GM19240 (cell line): ENCODE data around the gene RPRD2.
"Not testable (repeated sequence)": the region's sequence is repeated elsewhere in the genome, so short reads cannot be mapped to it uniquely, and the experiment has no call there.

Source experiments
- DNase-seq: peaks from one replicate; pipeline ENCODE4 v3.0.0; 2011; ENCODE audit warnings: low spot score; ENCODE audit not compliant: insufficient read length

Gene RPRD2

DNA sequence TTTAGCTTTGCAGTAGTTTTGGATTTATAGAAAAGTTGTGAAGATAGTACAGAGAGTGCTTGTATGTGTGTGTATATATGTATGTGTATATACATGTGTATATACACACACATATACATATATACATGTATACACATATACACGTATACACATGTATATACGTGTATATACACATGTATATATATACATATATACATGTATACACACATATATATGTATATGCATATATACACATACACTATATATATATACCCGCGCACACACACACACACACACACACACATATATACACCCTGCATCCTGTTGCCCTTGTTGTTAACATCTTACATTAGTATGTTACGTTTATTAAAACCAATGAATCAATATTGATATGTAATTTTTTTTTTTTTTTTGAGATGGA lies 24.3 kb downstream of the RPRD2 start:
- no peak for DNase-seq

DNA sequence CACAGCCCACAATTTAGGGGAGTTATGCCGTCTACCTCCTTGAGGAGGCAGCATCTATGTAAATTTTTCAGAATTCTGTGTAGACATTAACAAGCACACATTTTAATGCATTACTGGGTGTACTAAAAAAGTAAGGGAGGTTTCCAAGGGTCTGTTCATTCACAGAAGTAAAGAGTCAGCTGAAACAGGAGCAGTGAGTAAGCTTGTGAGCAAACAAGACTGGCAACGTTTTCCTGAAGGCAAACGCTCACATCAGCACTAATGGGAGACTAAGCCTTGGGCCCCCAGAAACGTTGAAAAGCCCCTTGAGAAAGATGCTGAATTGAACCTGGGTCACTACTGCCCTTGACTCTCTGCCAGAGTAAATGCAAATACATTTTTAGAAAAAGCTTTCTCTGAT lies 25.7 kb downstream of the RPRD2 start:
- DNase-seq: no peak

DNA sequence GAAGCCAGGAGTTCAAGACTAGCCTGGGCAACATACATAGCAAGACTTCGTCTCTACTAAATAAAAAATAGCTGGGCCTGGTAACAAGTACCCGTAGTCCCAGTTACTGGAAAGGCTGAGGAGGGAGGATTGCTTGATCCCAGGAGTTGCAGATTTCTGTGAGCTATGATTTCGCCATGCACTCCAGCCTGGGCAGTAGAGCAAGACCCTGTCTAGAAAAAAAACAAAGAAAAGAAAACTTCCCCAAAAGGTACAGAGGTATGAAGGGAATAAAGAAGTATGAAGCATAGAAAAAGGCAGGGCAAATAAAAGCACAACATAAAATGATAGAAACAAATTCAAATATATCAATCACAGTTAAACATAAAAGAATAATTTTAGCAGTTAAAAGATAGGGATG lies 28.7 kb downstream of the RPRD2 start:
- no peak for DNase-seq

DNA sequence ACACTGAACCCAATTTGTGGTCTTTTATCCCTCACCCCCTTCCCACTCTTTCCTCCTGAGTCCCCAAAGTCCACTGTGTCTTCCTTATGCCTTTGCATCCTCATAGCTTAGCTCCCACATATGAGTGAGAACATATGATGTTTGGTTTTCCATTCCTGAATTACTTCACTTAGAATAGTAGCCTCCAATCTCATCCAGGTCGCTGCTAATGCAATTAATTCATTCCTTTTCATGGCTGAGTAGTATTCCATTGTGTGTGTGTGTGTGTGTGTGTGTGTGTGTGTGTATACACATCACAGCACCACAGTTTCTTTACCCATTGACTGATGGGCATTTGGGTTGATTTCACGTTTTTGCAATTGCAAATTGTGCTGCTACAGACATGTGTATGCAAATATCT lies 31.2 kb downstream of the RPRD2 start:
- DNase-seq: not testable (repeated sequence)

DNA sequence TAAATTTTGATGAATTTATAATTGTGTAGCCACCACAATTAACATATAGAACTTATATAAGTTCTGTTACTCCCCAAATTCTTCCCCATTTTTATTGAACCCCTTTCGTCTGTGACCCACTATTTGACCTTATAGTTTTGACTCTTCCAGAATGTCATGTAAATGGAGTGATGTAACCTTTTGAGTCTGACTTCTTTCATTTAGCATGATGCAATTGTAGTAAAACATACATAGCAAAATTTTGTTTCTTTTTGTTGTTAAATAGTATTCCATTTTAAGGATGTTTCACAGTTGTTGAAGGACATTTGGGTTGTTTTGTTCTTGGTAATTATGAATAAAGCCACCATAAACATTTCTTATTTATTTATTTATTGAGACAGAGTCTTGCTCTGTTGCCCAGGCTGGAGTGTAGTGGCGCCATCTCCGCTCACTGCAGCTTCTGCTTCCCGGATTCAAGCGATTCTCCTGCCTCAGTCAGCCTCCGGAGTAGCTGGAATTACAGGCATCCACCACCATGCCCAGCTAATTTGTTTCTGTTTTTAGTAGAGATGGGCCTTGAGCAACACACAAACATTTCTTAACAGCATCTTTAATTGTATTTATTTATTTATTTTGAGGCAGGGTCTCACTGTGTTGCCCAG lies 33.6 kb downstream of the RPRD2 start:
- no peak for DNase-seq

DNA sequence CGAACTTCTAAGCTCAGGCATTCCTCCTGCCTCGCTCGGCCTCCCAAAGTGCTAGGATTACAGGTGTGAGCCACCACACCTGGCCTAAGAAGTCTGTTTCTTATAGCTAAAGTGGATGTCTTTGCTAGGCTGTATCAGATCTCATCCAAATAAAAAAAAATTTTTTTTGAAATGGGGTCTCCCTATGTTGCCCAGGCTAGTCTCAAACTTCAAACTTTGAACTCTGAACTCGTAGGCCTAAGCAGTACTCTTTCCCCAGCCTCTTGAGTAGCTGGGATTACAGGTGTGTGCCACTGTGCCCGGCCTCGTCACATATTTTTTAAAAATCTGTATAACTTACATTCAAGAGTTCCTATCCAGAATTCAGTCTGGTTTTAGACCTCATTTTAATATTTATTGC lies 40.5 kb downstream of the RPRD2 start:
- no peak for DNase-seq

DNA sequence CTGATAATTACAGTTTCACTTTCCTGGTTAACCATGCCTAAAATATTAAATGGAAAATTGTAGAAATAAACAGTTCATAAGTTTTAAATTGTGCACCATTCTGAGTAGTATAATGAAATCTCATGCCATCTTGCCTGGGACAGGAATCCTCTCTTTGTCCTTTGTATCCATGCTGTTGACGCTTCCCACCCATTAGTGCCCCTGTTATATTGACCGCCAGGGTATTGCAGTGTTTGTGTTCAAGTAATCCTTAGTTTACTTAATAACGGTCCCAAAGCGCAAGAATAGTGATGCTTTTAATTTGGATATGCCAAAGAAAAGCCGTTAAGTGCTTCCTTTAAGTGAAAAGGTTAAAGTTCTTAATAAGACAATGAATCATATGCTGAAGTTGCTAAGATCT lies 41.7 kb downstream of the RPRD2 start:
- DNase-seq: no peak

DNA sequence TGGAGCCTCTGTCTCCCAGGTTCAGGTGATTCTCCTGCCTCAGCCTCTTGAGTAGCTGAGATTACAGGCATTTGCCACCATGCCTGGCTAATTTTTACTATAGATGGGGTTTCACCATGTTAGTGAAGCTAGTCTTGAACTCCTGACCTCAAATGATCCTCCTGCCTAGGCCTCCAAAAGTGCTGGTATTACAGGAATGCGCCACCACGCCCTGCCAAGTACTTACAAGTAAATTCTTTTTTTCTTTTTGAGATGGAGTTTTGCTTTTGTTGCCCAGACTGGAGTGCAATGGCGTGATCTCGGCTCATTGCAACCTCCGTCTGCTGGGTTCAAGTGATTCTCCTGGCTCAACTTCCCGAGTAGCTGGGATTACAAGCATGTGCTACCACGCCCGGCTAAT lies 42.5 kb downstream of the RPRD2 start:
- DNase-seq: no peak

DNA sequence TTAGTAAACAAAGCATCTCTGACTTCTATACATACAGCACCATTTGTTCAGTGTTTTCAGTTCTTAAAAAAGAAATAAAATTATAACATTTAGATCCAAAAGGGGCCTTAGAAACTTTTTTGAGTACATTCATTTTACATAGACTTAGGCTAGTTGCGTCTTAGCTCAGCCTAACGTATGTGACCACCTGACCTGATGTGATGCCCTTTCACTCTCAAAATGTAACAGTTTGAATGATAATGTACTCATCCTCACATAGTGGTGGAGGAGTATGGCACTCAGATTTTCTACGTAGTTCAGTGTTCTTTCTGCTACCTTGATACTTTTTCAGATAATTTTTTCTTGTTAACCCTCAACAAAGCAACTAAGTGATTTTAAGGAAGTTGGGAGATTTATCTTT lies 43.4 kb downstream of the RPRD2 start:
- DNase-seq: no peak

DNA sequence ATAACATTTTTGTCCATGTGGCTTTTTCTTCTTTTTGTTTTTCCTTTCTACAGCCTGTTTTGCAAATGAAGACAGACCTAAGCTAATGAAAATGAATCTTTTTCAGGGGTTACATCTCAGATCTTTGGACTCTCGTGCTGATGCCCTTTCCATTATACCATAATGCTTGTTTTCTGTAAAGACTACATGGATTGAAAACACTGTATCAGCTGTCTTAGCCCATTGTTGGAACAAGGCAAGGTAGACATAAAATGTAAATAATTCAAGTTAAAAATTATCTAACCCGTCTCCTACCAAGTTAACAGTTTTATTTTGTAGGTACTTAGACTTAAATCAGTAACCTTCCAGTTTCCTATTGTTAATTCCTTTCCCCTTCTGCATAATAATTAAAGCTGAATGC lies 44.9 kb downstream of the RPRD2 start:
- DNase-seq: no peak

DNA sequence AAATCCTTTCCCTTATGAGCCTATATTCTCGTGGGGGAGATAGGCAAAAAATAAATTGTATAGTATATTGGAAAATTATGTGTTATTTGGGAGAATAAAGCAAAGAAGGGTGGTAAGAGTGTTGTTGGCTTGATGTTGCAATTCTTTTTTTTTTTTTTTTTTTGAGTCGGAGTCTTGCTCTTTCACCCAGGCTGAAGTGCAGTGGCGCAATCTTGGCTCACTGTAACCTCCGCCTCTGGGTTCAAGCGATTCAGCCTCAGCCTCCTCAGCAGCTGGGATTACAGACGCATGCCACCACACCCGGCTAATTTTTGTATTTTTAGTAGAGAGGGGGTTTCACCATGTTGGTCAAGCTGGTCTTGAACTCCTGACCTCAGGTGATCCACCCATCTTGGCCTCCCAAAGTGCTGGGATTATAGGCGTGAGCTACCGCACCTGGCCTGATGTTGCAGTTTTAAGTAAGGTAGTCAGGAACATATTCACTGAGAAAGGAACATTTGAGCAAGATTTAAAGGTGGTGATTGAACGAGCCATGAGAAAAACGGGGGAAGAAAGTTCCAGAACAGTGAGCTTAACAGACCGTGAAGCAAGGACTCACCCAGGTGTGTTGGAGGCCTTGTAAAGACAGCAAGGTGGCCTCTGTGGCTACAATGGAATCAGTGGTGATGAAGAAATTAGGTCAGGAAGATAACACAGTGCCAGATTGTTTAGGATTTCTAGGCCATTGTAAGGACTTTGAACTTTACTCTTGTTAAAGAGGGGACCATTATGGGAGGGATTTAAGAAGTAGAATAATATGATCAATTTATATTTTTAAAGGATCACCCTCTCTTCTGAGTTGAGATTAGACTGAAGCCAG lies 45.8 kb downstream of the RPRD2 start:
- no peak for DNase-seq

DNA sequence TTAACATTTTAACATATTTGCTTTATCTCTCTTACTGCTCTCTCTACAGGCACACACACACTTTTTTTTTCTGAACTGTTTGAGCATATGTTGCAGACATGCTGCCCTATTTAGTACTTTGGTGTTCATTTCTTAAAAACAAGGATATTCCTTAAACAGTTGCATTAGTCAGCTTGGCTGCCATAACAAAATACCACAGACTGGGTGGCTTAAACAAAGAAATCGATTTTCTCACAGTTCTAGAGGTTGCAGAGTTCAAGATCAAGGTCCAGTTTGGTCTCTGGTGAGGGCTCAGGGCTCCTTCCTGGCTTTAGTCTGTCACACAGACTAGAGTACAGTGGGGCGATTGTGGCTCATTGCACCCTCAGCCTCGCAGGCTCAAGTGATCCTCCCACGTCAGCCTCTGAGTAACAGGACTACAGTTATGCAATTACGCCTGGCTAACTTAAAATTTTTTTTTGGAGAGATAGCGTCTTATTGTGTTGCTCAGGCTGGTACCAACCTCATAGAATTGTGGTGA lies 46.7 kb downstream of the RPRD2 start:
- DNase-seq: no peak

DNA sequence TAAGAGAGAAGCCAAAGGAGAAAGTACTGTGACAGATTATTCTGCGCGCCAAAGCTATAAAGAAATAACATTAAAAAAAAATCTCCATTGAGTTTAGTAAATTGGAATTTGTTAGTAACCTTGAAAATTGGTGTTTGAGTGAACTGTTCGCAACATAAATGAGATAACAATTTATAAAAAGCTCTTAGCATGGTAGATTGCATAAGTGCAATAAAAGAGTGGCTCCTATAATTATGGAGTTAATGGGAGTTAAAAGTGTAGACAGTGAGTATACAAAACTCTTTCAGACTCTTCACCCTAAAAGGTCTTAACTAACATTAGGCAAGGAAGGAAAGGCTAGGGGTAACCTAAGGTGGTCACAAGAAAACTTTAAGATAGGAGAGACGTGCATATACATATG lies 50.6 kb downstream of the RPRD2 start:
- no peak for DNase-seq

DNA sequence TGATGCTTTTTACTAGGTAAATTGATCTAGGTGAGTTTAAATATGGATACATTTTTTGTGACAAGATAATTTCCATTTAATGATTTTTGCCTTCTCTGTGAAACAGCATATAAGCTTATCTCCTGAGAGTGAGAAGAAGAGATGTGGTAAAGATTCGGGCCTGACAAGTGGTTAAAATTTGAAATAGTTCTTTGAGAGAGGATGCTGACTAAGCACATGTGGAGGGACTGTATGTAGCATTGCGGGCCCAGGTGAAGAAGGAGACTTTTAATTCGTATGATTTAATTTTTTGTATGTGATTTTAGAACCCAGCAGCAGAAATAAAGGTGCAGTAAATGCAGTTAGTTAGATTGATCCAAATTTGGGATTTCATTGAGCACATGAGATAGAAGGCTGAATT lies 51.9 kb downstream of the RPRD2 start:
- no peak for DNase-seq

DNA sequence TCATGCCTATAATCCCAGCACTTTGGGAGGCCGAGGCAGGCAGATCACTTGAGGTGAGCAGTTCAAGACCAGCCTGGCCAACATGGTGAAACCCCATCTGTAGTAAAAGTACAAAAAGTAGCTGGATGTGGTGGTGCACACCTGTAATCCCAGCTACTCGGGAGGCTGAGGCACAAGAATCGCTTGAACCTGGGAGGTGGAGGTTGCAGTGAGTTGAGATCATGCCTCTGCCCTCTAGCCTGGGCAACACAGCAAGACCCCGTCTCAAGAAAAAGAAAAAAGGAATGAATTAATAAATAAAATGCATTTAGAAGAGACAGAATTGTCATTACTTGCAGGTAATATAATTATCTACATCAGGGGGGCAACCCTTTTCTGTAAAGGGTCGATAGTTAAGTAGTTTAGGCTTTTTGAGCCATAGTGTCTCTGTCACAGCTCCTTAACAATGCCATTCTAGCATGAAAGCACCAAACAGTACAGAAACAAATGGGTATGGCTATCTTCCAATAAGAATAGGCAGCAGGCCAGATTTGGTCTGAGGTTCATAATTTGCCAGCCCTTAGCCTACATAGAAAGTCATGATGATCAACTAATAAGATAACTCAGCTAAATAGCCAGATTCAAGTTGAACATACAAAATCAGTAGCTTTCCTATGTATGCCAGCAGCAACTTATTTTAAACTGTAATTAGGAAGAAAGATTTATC lies 56.8 kb downstream of the RPRD2 start:
- DNase-seq: no peak

DNA sequence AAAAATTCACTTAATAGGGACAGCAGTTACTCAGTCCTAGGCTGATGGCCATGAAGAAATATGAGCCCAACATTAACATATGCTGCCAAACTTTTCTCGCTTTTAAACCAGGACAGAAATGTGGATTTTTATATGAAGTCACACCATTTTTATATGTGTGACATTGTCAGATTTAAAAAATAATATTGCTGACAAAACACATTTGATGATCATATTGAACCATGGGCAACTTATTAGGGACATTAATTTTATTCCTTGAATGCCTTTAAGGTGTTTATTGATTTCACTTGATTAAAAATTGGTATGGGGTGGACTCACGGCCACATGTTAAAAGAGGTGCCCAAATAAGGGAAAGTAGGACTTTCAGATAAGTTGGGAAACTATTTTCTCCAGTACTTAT lies 58.6 kb downstream of the RPRD2 start:
- no peak for DNase-seq

DNA sequence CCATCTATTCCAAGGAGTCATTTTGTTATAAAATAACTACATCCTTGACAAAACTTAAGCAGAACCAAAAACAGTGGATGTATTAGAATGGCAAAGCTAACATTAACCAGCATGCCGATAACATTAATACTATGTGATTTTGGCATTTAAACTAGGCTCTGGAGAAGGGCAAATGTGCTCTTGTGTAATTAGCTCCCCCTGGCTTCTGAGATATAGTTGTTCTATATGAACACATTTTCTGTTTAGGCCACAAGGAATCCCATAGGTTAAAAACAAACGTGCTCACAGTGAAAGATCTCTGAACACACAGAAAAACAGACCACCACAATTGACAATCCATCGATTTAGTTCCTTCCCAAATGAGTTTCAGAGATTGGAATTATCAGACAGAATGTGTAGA lies 65.9 kb downstream of the RPRD2 start:
- DNase-seq: no peak

DNA sequence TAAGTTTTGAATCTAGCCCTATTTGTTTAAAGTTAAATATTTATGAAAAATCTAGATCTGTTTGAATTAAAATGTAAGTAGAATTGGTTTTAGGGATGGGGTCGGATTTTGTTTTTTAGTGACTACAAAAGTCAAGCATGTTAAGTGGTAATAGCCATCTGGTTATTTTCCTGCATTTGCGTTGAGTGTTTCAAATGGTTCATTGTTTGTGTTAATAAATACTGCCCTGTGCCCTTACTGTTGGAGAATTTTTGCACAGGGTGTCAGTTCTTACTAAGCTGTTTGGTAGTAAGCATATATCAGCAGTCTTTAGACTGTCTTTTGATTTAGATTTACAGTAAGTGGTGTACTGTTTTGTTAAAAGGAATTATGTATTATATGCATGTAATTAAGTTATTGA lies 77.2 kb downstream of the RPRD2 start:
- DNase-seq: no peak

DNA sequence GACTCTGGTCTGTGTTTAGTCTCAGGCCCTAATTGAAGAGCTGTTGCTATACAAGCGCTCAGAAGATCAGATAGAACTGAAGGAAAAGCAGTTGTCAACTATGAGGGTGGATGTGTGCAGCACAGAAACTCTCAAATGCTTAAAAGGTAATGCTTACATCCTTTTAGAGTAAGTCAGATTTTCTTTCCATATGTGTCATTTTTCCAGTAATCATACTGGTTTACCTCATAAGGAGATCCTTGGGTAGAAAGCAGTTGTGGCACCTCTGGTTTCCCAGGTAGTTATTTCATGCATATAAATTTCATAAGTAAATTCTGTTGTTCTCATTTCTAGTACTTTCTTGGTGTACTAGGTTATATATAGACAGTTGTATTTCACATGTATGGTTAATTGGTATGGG lies 80.3 kb downstream of the RPRD2 start:
- DNase-seq: no peak

DNA sequence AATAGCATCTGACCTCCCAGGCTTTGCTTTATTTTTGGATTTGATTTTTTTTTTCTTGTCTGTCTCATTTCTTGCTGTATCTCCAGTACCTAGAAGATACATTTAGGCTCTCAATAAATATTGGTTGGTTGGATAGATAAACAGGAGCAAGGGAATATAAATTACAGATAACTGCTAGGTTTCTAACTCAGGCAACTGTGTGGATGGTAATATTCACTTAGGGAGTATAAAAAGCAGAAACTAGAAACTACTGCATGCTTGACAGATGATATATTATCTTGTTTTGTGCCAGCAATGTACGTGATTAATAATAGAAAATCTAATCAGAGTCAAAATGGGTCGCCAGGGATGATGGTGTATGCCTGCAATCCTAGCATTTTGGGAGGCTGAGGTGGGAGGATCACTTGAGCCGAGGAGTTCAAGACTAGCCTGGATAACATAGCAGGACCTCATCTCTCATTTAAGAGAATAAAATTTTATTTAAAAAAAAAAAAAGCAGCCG lies 92.2 kb downstream of the RPRD2 start:
- DNase-seq: no peak

DNA sequence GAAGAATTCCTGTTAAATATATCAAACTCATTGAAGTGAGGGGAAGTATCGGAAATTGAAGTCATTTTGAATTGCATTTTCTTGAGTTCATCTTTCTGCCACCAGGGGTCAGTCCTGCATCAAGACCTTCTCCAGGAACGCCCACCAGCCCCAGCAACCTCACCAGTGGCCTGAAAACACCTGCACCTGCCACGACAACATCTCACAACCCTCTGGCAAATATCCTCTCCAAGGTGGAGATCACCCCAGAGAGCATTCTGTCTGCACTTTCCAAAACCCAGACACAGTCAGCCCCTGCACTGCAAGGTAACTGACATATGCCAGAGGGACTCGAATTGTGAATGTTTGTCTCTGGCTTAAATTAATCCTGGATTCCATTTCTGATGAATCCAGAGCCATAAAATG lies 100.5 kb downstream of the RPRD2 start:
- DNase-seq: peak; percentile 61

DNA sequence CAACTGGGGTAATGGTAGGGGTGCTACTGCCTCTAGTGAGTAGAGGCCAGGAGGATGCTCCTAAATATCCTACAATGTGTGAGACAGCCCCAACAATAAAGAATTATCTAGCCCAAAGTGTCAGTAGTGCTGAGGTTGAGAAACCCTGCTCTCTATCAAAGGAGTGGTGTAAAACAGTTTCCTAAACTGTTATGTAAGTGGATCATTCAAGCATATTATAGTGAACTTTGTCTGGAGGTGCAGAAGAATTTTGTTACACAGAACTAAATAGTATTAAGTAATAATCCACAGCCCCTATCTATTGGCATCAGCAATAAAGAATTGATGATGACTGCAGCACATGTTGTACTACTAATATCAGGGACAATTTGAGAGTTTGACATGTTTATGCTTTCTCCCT lies 103.0 kb downstream of the RPRD2 start:
- DNase-seq: no peak
